Stimulated activated naive CD4-positive, alpha-beta T cell treated with Interleukin-2 at 50 U/mL for 16 hours (primary cell): ENCODE measurements around the gene PCDHGB5.
A peak's percentile ranks its signal among the peaks of the same experiment; 100 is the strongest.
"Not testable (repeated sequence)": the region's sequence is repeated elsewhere in the genome, so short reads cannot be mapped to it uniquely, and the experiment has no call there.

Source experiments
- DNase-seq: peaks from one replicate; lab custom pipeline; 2025; lab: John Stamatoyannopoulos, UW

Gene PCDHGB5

GRCh38 chr5:141412854-141413539 is 15.2 kb downstream of the PCDHGB5 start, which contains the start of gene PCDHGA10:
PCDHGA10 (plus strand) TSS chr5:141412987; CDS start chr5:141413176, 189 bp downstream.
- DNase-seq: peak; percentile 52

- no peak for DNase-seq
Observed at GRCh38 chr5:141413540-141414069, 15.9 kb downstream of the PCDHGB5 start.

GRCh38 chr5:141414548-141415274 is 17.0 kb downstream of the PCDHGB5 start:
- not testable (repeated sequence) for DNase-seq

GRCh38 chr5:141415275-141415618 is 17.5 kb downstream of the PCDHGB5 start:
- DNase-seq: not testable (repeated sequence)

GRCh38 chr5:141417494-141418172 is 19.9 kb downstream of the PCDHGB5 start, which contains the start of gene PCDHGB7:
PCDHGB7 (plus strand) TSS chr5:141417677; CDS start chr5:141417860, 183 bp downstream.
- peak; percentile 30 for DNase-seq

GRCh38 chr5:141419074-141419880 is 21.5 kb downstream of the PCDHGB5 start:
- DNase-seq: no peak

GRCh38 chr5:141420855-141421488 is 23.2 kb downstream of the PCDHGB5 start, which contains the start of gene PCDHGA11:
PCDHGA11 (plus strand) TSS chr5:141421051; CDS start chr5:141421228, 177 bp downstream.
- DNase-seq: peak; percentile 15

GRCh38 chr5:141421489-141421855 is 23.7 kb downstream of the PCDHGB5 start:
- DNase-seq: no peak

- DNase-seq: no peak
Observed at GRCh38 chr5:141422742-141423291, 25.1 kb downstream of the PCDHGB5 start.

GRCh38 chr5:141427783-141428426 is 30.2 kb downstream of the PCDHGB5 start:
- no peak for DNase-seq

GRCh38 chr5:141430332-141431113 is 32.8 kb downstream of the PCDHGB5 start, which contains the start of gene PCDHGA12:
PCDHGA12 (plus strand) TSS chr5:141430507; CDS start chr5:141430760, 253 bp downstream.
- DNase-seq: no peak

GRCh38 chr5:141431286-141431685 is 33.5 kb downstream of the PCDHGB5 start:
- no peak for DNase-seq

GRCh38 chr5:141432308-141432707 is 34.6 kb downstream of the PCDHGB5 start:
- DNase-seq: not testable (repeated sequence)

- DNase-seq: not testable (repeated sequence)
Observed at GRCh38 chr5:141432726-141433125, 35.0 kb downstream of the PCDHGB5 start.

GRCh38 chr5:141434006-141434405 is 36.3 kb downstream of the PCDHGB5 start:
- no peak for DNase-seq

- no peak for DNase-seq
Observed at GRCh38 chr5:141437221-141437620, 39.5 kb downstream of the PCDHGB5 start.

- DNase-seq: no peak
Observed at GRCh38 chr5:141439411-141440141, 41.8 kb downstream of the PCDHGB5 start.

- DNase-seq: no peak
Observed at GRCh38 chr5:141440341-141440740, 42.6 kb downstream of the PCDHGB5 start.
